Spinal cord (tissue), 10 donors: ENCODE measurements around the gene PROK1. TPM values are rescaled to one million over a fixed set of nuclear protein-coding genes. Genes with fewer than 3 reads are reported as not detected.

Experiments
- DNase-seq, 6 donors: peaks; one replicate each; pipeline versions ENCODE4 v3.0.0 to v3.0.0-alpha.2; 2013 to 2015; ENCODE audit warnings: low spot score in 6 of 6, low read depth in 4 of 6
- H3K27ac ChIP-seq: one replicate; pipeline ENCODE4 v1.5.1; 2013; ENCODE audit warnings: low read depth, low read length, control low read depth
- H3K27me3 ChIP-seq: one replicate; pipeline ENCODE4 v1.6.1; 2013; ENCODE audit warnings: low read length; ENCODE audit not compliant: control insufficient read depth, insufficient read depth
- H3K36me3 ChIP-seq: one replicate; pipeline ENCODE4 v1.6.1; 2013; ENCODE audit warnings: low read length; ENCODE audit not compliant: control insufficient read depth, insufficient read depth
- H3K4me1 ChIP-seq: one replicate; pipeline ENCODE4 v1.6.1; 2013; ENCODE audit warnings: low read length; ENCODE audit not compliant: control insufficient read depth, insufficient read depth
- H3K4me3 ChIP-seq: one replicate; pipeline ENCODE4 v1.5.1; 2013; ENCODE audit warnings: low read depth, low read length, control low read depth
- H3K9me3 ChIP-seq: one replicate; pipeline ENCODE4 v1.6.1; 2013; ENCODE audit warnings: low read length; ENCODE audit not compliant: control insufficient read depth, insufficient read depth
- WGBS: methylation state at CpG from one replicate; pipeline ENCODE4 v1.1.5; 2013; ENCODE audit warnings: missing lambda C conversion rate; ENCODE audit not compliant: insufficient coverage; 5-methylcytosine and 5-hydroxymethylcytosine counted together
- polyA plus RNA-seq, 2 donors: library from polyadenylated mRNA; unstranded; fragments of 120-200 nt; gene quantifications; one replicate each; pipeline ENCODE4 v1.2.1, GENCODE V29; 2013; ENCODE audit not compliant: insufficient read length in 2 of 2
- total RNA-seq, 2 donors: library from RNA; depleted of rRNA in 1 of 2; stranded (reverse); fragments of 120-200 nt in 1 of 2; fragments of >200 nt in 1 of 2; gene quantifications; one replicate each; pipeline versions ENCODE4 v1.2.3 to v1.2.4, GENCODE V29; 2013 to 2014
- donor health status: healthy.

The PROK1 gene
- total and polyA plus RNA-seq, 4 donors, result 0.17 to 1.0 (median 0.44) TPM

GRCh38 chr1:110462093-110462492 lies 11.1 kb downstream of the PROK1 start:
- 78% methylated on average over 1 of the region's 2 CpGs for WGBS
- DNase-seq, result no peak
- no peaks in the 10 kb centered on the region for H3K36me3 ChIP-seq
- H3K27me3 ChIP-seq, result no peaks in the 10 kb centered on the region
- H3K4me3 ChIP-seq, result no peak overlapping the region
- no peaks in the 10 kb centered on the region for H3K9me3 ChIP-seq
- peaks cover 17% of the 10 kb centered on the region for H3K4me1 ChIP-seq
- no peak overlapping the region for H3K27ac ChIP-seq

GRCh38 chr1:110462964-110463363 lies 12.0 kb downstream of the PROK1 start:
- H3K9me3 ChIP-seq, result no peaks in the 10 kb centered on the region
- H3K27me3 ChIP-seq, result no peaks in the 10 kb centered on the region
- no peak overlapping the region for H3K4me3 ChIP-seq
- peak in 4 of 6 donors; percentile 12 to 62 (median 36) for DNase-seq
- peaks cover 17% of the 10 kb centered on the region for H3K4me1 ChIP-seq
- no peaks in the 10 kb centered on the region for H3K36me3 ChIP-seq
- peak overlapping the region; percentile 22 for H3K27ac ChIP-seq

- DNase-seq, result no peak
- no peak overlapping the region for H3K4me3 ChIP-seq
- no peaks in the 10 kb centered on the region for H3K36me3 ChIP-seq
- peaks cover 17% of the 10 kb centered on the region for H3K4me1 ChIP-seq
- no peaks in the 10 kb centered on the region for H3K9me3 ChIP-seq
- H3K27me3 ChIP-seq, result no peaks in the 10 kb centered on the region
- H3K27ac ChIP-seq, result peak overlapping the region; percentile 19
- WGBS, result 81% methylated on average over 7 of the region's 9 CpGs
These were observed 12.8 kb downstream of the PROK1 start for GRCh38 chr1:110463725-110464124.

- peaks cover 17% of the 10 kb centered on the region for H3K4me1 ChIP-seq
- 83% methylated on average over 1 of the region's 2 CpGs for WGBS
These were observed 13.4 kb downstream of the PROK1 start for GRCh38 chr1:110464340-110464739.

GRCh38 chr1:110465038-110465813 lies 14.3 kb downstream of the PROK1 start:
- 77% methylated on average over 7 of the region's 7 CpGs for WGBS
- H3K27ac ChIP-seq, result no peak overlapping the region

More at GRCh38 chr1:110464340-110464739, 13.4 kb downstream of the PROK1 start:
- no peaks in the 10 kb centered on the region for H3K27me3 ChIP-seq
- no peak overlapping the region for H3K4me3 ChIP-seq
- H3K36me3 ChIP-seq, result no peaks in the 10 kb centered on the region
- DNase-seq, result no peak
- no peaks in the 10 kb centered on the region for H3K9me3 ChIP-seq
- no peak overlapping the region for H3K27ac ChIP-seq

GRCh38 chr1:110465814-110466380 lies 14.9 kb downstream of the PROK1 start:
- WGBS, result 83% methylated on average over 7 of the region's 7 CpGs
- Histone ChIP-seq H3K27me3 (no peaks in the 10 kb centered on the region), H3K4me3 (no peak overlapping the region), H3K4me1 (peaks cover 17% of the 10 kb centered on the region), H3K9me3 (no peaks in the 10 kb centered on the region), H3K27ac (no peak overlapping the region), H3K36me3 (no peaks in the 10 kb centered on the region)
- DNase-seq, result no peak

More at GRCh38 chr1:110465038-110465813, 14.3 kb downstream of the PROK1 start:
- no peaks in the 10 kb centered on the region for H3K9me3 ChIP-seq
- peaks cover 17% of the 10 kb centered on the region for H3K4me1 ChIP-seq
- no peaks in the 10 kb centered on the region for H3K36me3 ChIP-seq
- no peaks in the 10 kb centered on the region for H3K27me3 ChIP-seq
- no peak for DNase-seq
- no peak overlapping the region for H3K4me3 ChIP-seq

GRCh38 chr1:110466646-110467280 lies 15.8 kb downstream of the PROK1 start:
- H3K4me1 ChIP-seq, result peaks cover 17% of the 10 kb centered on the region
- no peak overlapping the region for H3K4me3 ChIP-seq
- no peaks in the 10 kb centered on the region for H3K36me3 ChIP-seq
- WGBS, result 60% methylated on average over 2 of the region's 8 CpGs
- H3K27me3 ChIP-seq, result no peaks in the 10 kb centered on the region
- H3K27ac ChIP-seq, result no peak overlapping the region
- no peak for DNase-seq
- no peaks in the 10 kb centered on the region for H3K9me3 ChIP-seq

- H3K4me1 ChIP-seq, result peaks cover under 1% of the 10 kb centered on the region
- DNase-seq, result no peak
- no peak overlapping the region for H3K27ac ChIP-seq
- H3K36me3 ChIP-seq, result no peaks in the 10 kb centered on the region
- H3K9me3 ChIP-seq, result no peaks in the 10 kb centered on the region
- no CpG with 5 or more reads among the region's 3 CpGs for WGBS
- H3K4me3 ChIP-seq, result no peak overlapping the region
- H3K27me3 ChIP-seq, result no peaks in the 10 kb centered on the region
These were observed 20.2 kb downstream of the PROK1 start for GRCh38 chr1:110471131-110471530.

GRCh38 chr1:110472546-110472945 lies 21.6 kb downstream of the PROK1 start:
- H3K27ac ChIP-seq, result no peak overlapping the region
- H3K27me3 ChIP-seq, result no peaks in the 10 kb centered on the region
- no peak overlapping the region for H3K4me3 ChIP-seq
- H3K4me1 ChIP-seq, result no peaks in the 10 kb centered on the region
- no peak for DNase-seq
- 76% methylated on average over 10 of the region's 10 CpGs for whole genome bisulfite sequencing
- no peaks in the 10 kb centered on the region for H3K36me3 ChIP-seq
- no peaks in the 10 kb centered on the region for H3K9me3 ChIP-seq
